Caco-2 (cell line): ENCODE results near the gene F5. TPM values are rescaled to one million over a fixed set of nuclear protein-coding genes. Genes with fewer than 3 reads are reported as not detected.

ENCODE experiments used
- BruUV-seq: library from RNA; stranded (reverse); fragments of 400-500 nt; replicated peaks from 2 replicates; lab custom pipeline; 2021; lab: Mats Ljungman, UMichigan
- CTCF ChIA-PET: fragments of 300-600 bp; sonication (Branson Sonifier 250); formaldehyde crosslinking; loops from one replicate; lab custom pipeline; 2022; ENCODE audit warnings: antibody characterized with exemption; lab: Charles Lee
- POLR2A ChIA-PET: fragments of 300-600 bp; sonication (Branson Sonifier 250); formaldehyde crosslinking; loops from one replicate; lab custom pipeline; 2022; ENCODE audit warnings: antibody characterized with exemption; lab: Charles Lee
- DNase-seq, 2 experiments: peaks; one replicate each; pipeline versions ENCODE4 v3.0.0 to v3.0.0-alpha.2; 2020 to 2022
- H3K27me3 ChIP-seq: replicated peaks from 2 replicates; pipeline ENCODE4 v1.6.0; 2011; ENCODE audit warnings: low read length; ENCODE audit not compliant: control insufficient read depth, insufficient read depth
- H3K36me3 ChIP-seq: 2 replicates; pipeline ENCODE4 v1.5.1; 2011; ENCODE audit warnings: low read length; ENCODE audit not compliant: control insufficient read depth, insufficient read depth
- H3K4me1 ChIP-seq: fragments of 250-450 bp; sonication (Bioruptor Pico); 2 replicates; pipeline ENCODE4 v1.5.1; 2020; ENCODE audit warnings: mild to moderate bottlenecking
- H3K4me3 ChIP-seq: 2 replicates; pipeline ENCODE4 v1.5.1; 2011; ENCODE audit warnings: low read depth, mild to moderate bottlenecking, control low read depth, low read length
- H3K9me3 ChIP-seq: fragments of 250-450 bp; sonication (Bioruptor Pico); 2 replicates; pipeline ENCODE4 v1.5.1; 2020; ENCODE audit warnings: mild to moderate bottlenecking, moderate library complexity
- H3K27ac Mint-ChIP-seq: one replicate; pipeline ENCODE4 v1.8.0; 2022; ENCODE audit warnings: mixed read lengths; ENCODE audit not compliant: unreplicated experiment
- H3K27me3 Mint-ChIP-seq: one replicate; pipeline ENCODE4 v1.8.0; 2022; ENCODE audit warnings: mixed read lengths; ENCODE audit not compliant: insufficient read depth, unreplicated experiment
- H3K36me3 Mint-ChIP-seq: one replicate; pipeline ENCODE4 v1.8.0; 2022; ENCODE audit warnings: mild to moderate bottlenecking, mixed read lengths; ENCODE audit not compliant: insufficient read depth, unreplicated experiment
- H3K4me1 Mint-ChIP-seq: one replicate; pipeline ENCODE4 v1.8.0; 2022; ENCODE audit warnings: low read depth, mixed read lengths; ENCODE audit not compliant: unreplicated experiment
- H3K4me3 Mint-ChIP-seq: one replicate; pipeline ENCODE4 v1.8.0; 2022; ENCODE audit warnings: mild to moderate bottlenecking, moderate library complexity, mixed read lengths; ENCODE audit not compliant: unreplicated experiment
- H3K9me3 Mint-ChIP-seq: one replicate; pipeline ENCODE4 v1.8.0; 2022; ENCODE audit warnings: mixed read lengths; ENCODE audit not compliant: unreplicated experiment
- intact Hi-C: fragments of 100-400 bp; cut with micrococcal nuclease; formaldehyde crosslinking; loops from one replicate; pipeline ENCODE4 v1.10.0; 2022; ENCODE audit not compliant: unreplicated experiment
- total RNA-seq: library from RNA; stranded (reverse); gene quantifications from 2 replicates; pipeline ENCODE4 v1.2.3, GENCODE V29; 2022
- TF ChIP-seq, protein P1 (sequence below), 2 experiments: fragments of 200-600 bp in 1 of 2; IDR thresholded peaks; 1 replicate in 1 of 2; 2 replicates in 1 of 2; pipeline versions ENCODE4 v1.5.1 to v1.8.0; 2011 to 2022; ENCODE audit warnings: antibody characterized with exemption in 1 of 2, control low read depth in 1 of 2, inconsistent platforms in 1 of 2, low read depth in 1 of 2, low read length in 1 of 2, mild to moderate bottlenecking in 1 of 2, moderate library complexity in 1 of 2; ENCODE audit not compliant: insufficient read depth in 1 of 2, severe bottlenecking in 1 of 2, unreplicated experiment in 1 of 2

F5 gene
- total RNA-seq, 1 experiment from 2014 or later = 0.50 TPM

GRCh38 chr1:169475806-169476387 lies 110.4 kb downstream of the F5 start:
- no peak for DNase-seq
- H3K36me3 ChIP-seq = peaks cover 1% of the 10 kb centered on the region
- no TSS peak for BruUV-seq
- H3K27ac Mint-ChIP-seq = no peak overlapping the region
- no peaks in the 10 kb centered on the region for H3K9me3 ChIP-seq
- no peak overlapping the region for H3K4me3 ChIP-seq
- no peaks in the 10 kb centered on the region for H3K27me3 Mint-ChIP-seq
- H3K4me1 Mint-ChIP-seq = peaks cover 14% of the 10 kb centered on the region
- no peaks in the 10 kb centered on the region for H3K9me3 Mint-ChIP-seq
- TF ChIP-seq, protein P1, sequence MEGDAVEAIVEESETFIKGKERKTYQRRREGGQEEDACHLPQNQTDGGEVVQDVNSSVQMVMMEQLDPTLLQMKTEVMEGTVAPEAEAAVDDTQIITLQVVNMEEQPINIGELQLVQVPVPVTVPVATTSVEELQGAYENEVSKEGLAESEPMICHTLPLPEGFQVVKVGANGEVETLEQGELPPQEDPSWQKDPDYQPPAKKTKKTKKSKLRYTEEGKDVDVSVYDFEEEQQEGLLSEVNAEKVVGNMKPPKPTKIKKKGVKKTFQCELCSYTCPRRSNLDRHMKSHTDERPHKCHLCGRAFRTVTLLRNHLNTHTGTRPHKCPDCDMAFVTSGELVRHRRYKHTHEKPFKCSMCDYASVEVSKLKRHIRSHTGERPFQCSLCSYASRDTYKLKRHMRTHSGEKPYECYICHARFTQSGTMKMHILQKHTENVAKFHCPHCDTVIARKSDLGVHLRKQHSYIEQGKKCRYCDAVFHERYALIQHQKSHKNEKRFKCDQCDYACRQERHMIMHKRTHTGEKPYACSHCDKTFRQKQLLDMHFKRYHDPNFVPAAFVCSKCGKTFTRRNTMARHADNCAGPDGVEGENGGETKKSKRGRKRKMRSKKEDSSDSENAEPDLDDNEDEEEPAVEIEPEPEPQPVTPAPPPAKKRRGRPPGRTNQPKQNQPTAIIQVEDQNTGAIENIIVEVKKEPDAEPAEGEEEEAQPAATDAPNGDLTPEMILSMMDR (IDR thresholded peaks at IDR 0.05; ENCODE audit: insufficient read depth in 1 of 2, low read depth in 1 of 2, low read length in 1 of 2, severe bottlenecking in 1 of 2, unreplicated experiment in 1 of 2) = no peak
- H3K4me3 Mint-ChIP-seq = no peak overlapping the region
- H3K27me3 ChIP-seq = no peaks in the 10 kb centered on the region
- H3K4me1 ChIP-seq = peaks cover 12% of the 10 kb centered on the region
- ChIA-PET POLR2A (interaction anchor here (0.7 to 0.8 kb wide), 2 partner anchors 10 to 32 kb away, joined by 3 read pairs; no protein-coding TSS in a partner anchor), CTCF (no interaction called here)
- intact Hi-C loops = no loop called here
- H3K36me3 Mint-ChIP-seq = peaks cover 17% of the 10 kb centered on the region

DNA sequence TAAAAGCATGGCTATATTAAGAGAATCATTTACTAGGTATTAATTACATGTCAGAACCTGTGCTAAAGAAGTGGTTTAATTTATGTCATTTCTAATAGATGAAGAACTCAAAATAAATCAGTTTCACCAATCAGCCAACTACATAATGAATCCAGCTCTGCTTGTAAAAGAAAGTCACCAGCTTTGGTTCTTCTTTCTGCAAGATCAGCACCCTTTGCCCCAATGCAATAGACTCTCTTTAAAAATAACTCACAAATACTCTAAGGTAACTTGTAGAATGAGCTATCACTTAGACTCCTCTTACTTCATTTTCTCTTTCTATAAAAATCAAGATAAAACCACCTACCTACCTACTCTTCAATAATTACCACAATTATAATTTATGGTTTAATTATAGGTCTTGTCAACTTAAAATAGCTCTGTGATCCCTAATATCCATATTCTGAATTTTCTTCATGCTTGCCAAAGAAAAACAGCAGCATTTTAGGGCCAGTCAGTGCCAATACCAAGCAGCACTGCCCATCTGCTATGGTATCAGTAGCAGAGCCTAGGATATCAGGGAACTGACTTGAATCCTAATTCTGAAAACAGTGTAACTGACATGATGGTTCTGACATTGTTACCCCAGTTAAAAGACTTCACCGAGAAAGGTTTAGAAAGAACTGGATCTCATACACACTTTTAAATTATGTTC lies 111.8 kb downstream of the F5 start:
- POLR2A ChIA-PET = interaction anchor here (0.7 kb wide), 1 partner anchor 31 kb away, joined by 3 read pairs; no protein-coding TSS in a partner anchor
- intact Hi-C loops = no loop called here
- H3K9me3 Mint-ChIP-seq = no peaks in the 10 kb centered on the region

GRCh38 chr1:169473347-169473746 lies 112.9 kb downstream of the F5 start:
- no peaks in the 10 kb centered on the region for H3K4me1 Mint-ChIP-seq

More for the DNA sequence above, 111.8 kb downstream of the F5 start:
- no peak for DNase-seq
- Histone ChIP-seq H3K9me3 (no peaks in the 10 kb centered on the region), H3K4me3 (no peak overlapping the region), H3K27me3 (no peaks in the 10 kb centered on the region), H3K4me1 (peaks cover 3% of the 10 kb centered on the region), H3K36me3 (peaks cover 1% of the 10 kb centered on the region)
- H3K27ac Mint-ChIP-seq = no peak overlapping the region
- peaks cover 3% of the 10 kb centered on the region for H3K4me1 Mint-ChIP-seq
- TF ChIP-seq, protein P1 (IDR thresholded peaks at IDR 0.05; ENCODE audit: insufficient read depth in 1 of 2, low read depth in 1 of 2, low read length in 1 of 2, severe bottlenecking in 1 of 2, unreplicated experiment in 1 of 2) = no peak
- CTCF ChIA-PET = no interaction called here
- peaks cover 17% of the 10 kb centered on the region for H3K36me3 Mint-ChIP-seq
- no TSS peak for BruUV-seq
- H3K4me3 Mint-ChIP-seq = no peak overlapping the region
- H3K27me3 Mint-ChIP-seq = no peaks in the 10 kb centered on the region

More at GRCh38 chr1:169473347-169473746, 112.9 kb downstream of the F5 start:
- no peaks in the 10 kb centered on the region for H3K27me3 Mint-ChIP-seq
- TF ChIP-seq, protein P1 (IDR thresholded peaks at IDR 0.05; ENCODE audit: insufficient read depth in 1 of 2, low read depth in 1 of 2, low read length in 1 of 2, severe bottlenecking in 1 of 2, unreplicated experiment in 1 of 2) = no peak
- ChIA-PET POLR2A (no interaction called here), CTCF (no interaction called here)
- no peaks in the 10 kb centered on the region for H3K4me1 ChIP-seq
- peaks cover 26% of the 10 kb centered on the region for H3K36me3 Mint-ChIP-seq
- no TSS peak for BruUV-seq
- H3K27me3 ChIP-seq = no peaks in the 10 kb centered on the region
- no peak overlapping the region for H3K27ac Mint-ChIP-seq
- no peaks in the 10 kb centered on the region for H3K9me3 Mint-ChIP-seq
- H3K4me3 Mint-ChIP-seq = no peak overlapping the region
- no peak for DNase-seq
- no peak overlapping the region for H3K4me3 ChIP-seq
- intact Hi-C loops = no loop called here
- H3K9me3 ChIP-seq = no peaks in the 10 kb centered on the region
- peaks cover 3% of the 10 kb centered on the region for H3K36me3 ChIP-seq
